HepG2 (cell line): Measurements from ENCODE around the gene GAS2. TPM values are rescaled to one million over a fixed set of nuclear protein-coding genes. Genes with fewer than 3 reads are reported as not detected.

Source experiments
- ARID2 ChIP-seq: sonication (generic); formaldehyde crosslinking; IDR thresholded peaks from 2 replicates; pipeline ENCODE4 v1.8.1; 2022; ENCODE audit warnings: mild to moderate bottlenecking, missing genetic modification reagents, borderline replicate concordance
- ETV6 ChIP-seq: sonication (generic); formaldehyde crosslinking; conservative IDR thresholded peaks from 2 replicates; pipeline ENCODE4 v1.4.0; 2020; ENCODE audit warnings: missing genetic modification reagents
- HMGA1 ChIP-seq: sonication (generic); formaldehyde crosslinking; conservative IDR thresholded peaks from 2 replicates; pipeline ENCODE4 v1.4.0; 2020; ENCODE audit warnings: missing genetic modification reagents
- HMGXB3 ChIP-seq: sonication (generic); formaldehyde crosslinking; IDR thresholded peaks from 2 replicates; pipeline ENCODE4 v1.4.0; 2020; ENCODE audit warnings: missing genetic modification reagents, borderline replicate concordance
- HOXA3 ChIP-seq: sonication (generic); formaldehyde crosslinking; IDR thresholded peaks from 2 replicates; pipeline ENCODE4 v1.5.0; 2020; ENCODE audit warnings: missing genetic modification reagents
- KMT2B ChIP-seq: IDR thresholded peaks from 2 replicates; pipeline ENCODE4 v1.6.1; 2016; ENCODE audit warnings: missing genetic modification reagents, missing compliant biosample characterization
- MAFK ChIP-seq, 2 experiments: IDR thresholded peaks in 1 of 2; conservative IDR thresholded peaks in 1 of 2; 2 replicates each; pipeline ENCODE4 v1.6.1; 2011; ENCODE audit warnings: improper control_type of control experiment in 2 of 2, low read length in 2 of 2
- NONO ChIP-seq, 2 experiments: fragments of 450-650 bp in 1 of 2; sonication (generic) in 1 of 2; formaldehyde crosslinking in 1 of 2; IDR thresholded peaks in 1 of 2; conservative IDR thresholded peaks in 1 of 2; 2 replicates each; pipeline versions ENCODE4 v1.6.1 to v1.8.0; 2017 to 2022; ENCODE audit warnings: mild to moderate bottlenecking in 1 of 2, missing genetic modification reagents in 1 of 2, moderate library complexity in 1 of 2
- POGZ ChIP-seq: sonication (generic); formaldehyde crosslinking; IDR thresholded peaks from 2 replicates; pipeline ENCODE4 v1.4.0; 2020; ENCODE audit warnings: mild to moderate bottlenecking, missing genetic modification reagents
- RBM39 ChIP-seq: fragments of 200-400 bp; formaldehyde crosslinking; IDR thresholded peaks from one replicate; pipeline ENCODE4 v1.6.1; 2018; ENCODE audit warnings: antibody characterized with exemption, mild to moderate bottlenecking, low read depth, low read length; ENCODE audit not compliant: poor library complexity, severe bottlenecking
- RXRA ChIP-seq: sonication (generic); formaldehyde crosslinking; IDR thresholded peaks from 2 replicates; pipeline ENCODE4 v1.5.1; 2020; ENCODE audit warnings: missing genetic modification reagents
- SALL2 ChIP-seq: sonication (generic); formaldehyde crosslinking; IDR thresholded peaks from 2 replicates; pipeline ENCODE4 v1.8.1; 2023; ENCODE audit warnings: mild to moderate bottlenecking, missing genetic modification reagents, inconsistent platforms
- STAT5B ChIP-seq: sonication (generic); formaldehyde crosslinking; IDR thresholded peaks from 2 replicates; pipeline ENCODE4 v1.4.0; 2020; ENCODE audit warnings: missing genetic modification reagents
- TEF ChIP-seq: sonication (generic); formaldehyde crosslinking; IDR thresholded peaks from 2 replicates; pipeline ENCODE4 v1.5.0; 2020; ENCODE audit warnings: missing genetic modification reagents
- ZNF138 ChIP-seq: sonication (generic); formaldehyde crosslinking; IDR thresholded peaks from 2 replicates; pipeline ENCODE4 v1.5.0; 2020; ENCODE audit warnings: mild to moderate bottlenecking, low read depth, missing genetic modification reagents
- ZNF256 ChIP-seq: sonication (generic); formaldehyde crosslinking; conservative IDR thresholded peaks from 2 replicates; pipeline ENCODE4 v1.4.0; 2020; ENCODE audit warnings: missing genetic modification reagents
- ZNF317 ChIP-seq: sonication (generic); formaldehyde crosslinking; IDR thresholded peaks from 2 replicates; pipeline ENCODE4 v1.5.0; 2020; ENCODE audit warnings: mild to moderate bottlenecking, missing genetic modification reagents
- ZNF343 ChIP-seq: sonication (generic); formaldehyde crosslinking; IDR thresholded peaks from 2 replicates; pipeline ENCODE4 v1.4.0; 2020; ENCODE audit warnings: mild to moderate bottlenecking, missing genetic modification reagents
- ZNF350 ChIP-seq: sonication (generic); formaldehyde crosslinking; IDR thresholded peaks from 2 replicates; pipeline ENCODE4 v1.4.0; 2020; ENCODE audit warnings: mild to moderate bottlenecking, low read depth, missing genetic modification reagents, borderline replicate concordance
- polyA plus RNA-seq, 8 experiments: library from polyadenylated mRNA; depleted of rRNA in 3 of 8; stranded (reverse) in 7 of 8; unstranded in 1 of 8; fragments of >200 nt; fragmentation: Illumina TruSeq in 4 of 8; extraction: Trizol in 4 of 8; gene quantifications; 2 replicates each; pipeline versions ENCODE4 v1.2.1 to v1.2.3, GENCODE V29; 2011 to 2016; ENCODE audit warnings: low read depth in 4 of 8, missing spikeins in 1 of 8, mixed read lengths in 1 of 8; ENCODE audit not compliant: insufficient read depth in 1 of 8
- total RNA-seq, 5 experiments: library from RNA; depleted of rRNA; stranded (reverse); fragments of >200 nt; fragmentation: Illumina TruSeq; extraction: Trizol; gene quantifications; 2 replicates each; pipeline ENCODE4 v1.2.3, GENCODE V29; 2016; ENCODE audit warnings: low read depth in 1 of 5
- TF ChIP-seq, protein P1 (sequence below): sonication (generic); formaldehyde crosslinking; conservative IDR thresholded peaks from 2 replicates; pipeline ENCODE4 v1.8.0; 2022; ENCODE audit warnings: missing genetic modification reagents

The GAS2 gene
- total and polyA plus RNA-seq, 2 of the 13 experiments (the other 11 are each of a cell fraction or from before 2014, with no cell fraction given): 26.0 to 85.1 TPM

GRCh38 chr11:22666688-22667439 is 453 bp downstream of the GAS2 start (continued):
- no peak for TF ChIP-seq ZNF138 (CRISPR knock-in tag)
- no peak for TF ChIP-seq HMGA1 (CRISPR knock-in tag)
- no peak for TF ChIP-seq NONO (IDR thresholded peaks at IDR 0.05)
- 0 out of 2 replicates have a peak, but pooled peaks have one; percentile 36 for TF ChIP-seq NONO (CRISPR knock-in tag; conservative IDR thresholded peaks at IDR 0.05)
- 0 out of 2 replicates have a peak, but pooled peaks have one; percentile 60 for TF ChIP-seq ZNF256
- peak; percentile 50; the same call in 1 of the 2 replicates for TF ChIP-seq ZNF350 (CRISPR knock-in tag)
- no peak; the same call in 1 of the 2 replicates for TF ChIP-seq SALL2 (CRISPR knock-in tag)
- TF ChIP-seq, protein P1, sequence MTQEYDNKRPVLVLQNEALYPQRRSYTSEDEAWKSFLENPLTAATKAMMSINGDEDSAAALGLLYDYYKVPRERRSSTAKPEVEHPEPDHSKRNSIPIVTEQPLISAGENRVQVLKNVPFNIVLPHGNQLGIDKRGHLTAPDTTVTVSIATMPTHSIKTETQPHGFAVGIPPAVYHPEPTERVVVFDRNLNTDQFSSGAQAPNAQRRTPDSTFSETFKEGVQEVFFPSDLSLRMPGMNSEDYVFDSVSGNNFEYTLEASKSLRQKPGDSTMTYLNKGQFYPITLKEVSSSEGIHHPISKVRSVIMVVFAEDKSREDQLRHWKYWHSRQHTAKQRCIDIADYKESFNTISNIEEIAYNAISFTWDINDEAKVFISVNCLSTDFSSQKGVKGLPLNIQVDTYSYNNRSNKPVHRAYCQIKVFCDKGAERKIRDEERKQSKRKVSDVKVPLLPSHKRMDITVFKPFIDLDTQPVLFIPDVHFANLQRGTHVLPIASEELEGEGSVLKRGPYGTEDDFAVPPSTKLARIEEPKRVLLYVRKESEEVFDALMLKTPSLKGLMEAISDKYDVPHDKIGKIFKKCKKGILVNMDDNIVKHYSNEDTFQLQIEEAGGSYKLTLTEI (CRISPR knock-in tag): no peak
- no peak for TF ChIP-seq STAT5B (CRISPR knock-in tag)
- peak; percentile 77 for TF ChIP-seq KMT2B
- TF ChIP-seq ETV6 (CRISPR knock-in tag): 0 out of 2 replicates have a peak, but pooled peaks have one; percentile 22
- TF ChIP-seq HOXA3 (CRISPR knock-in tag): peak; percentile 64; the same call in 1 of the 2 replicates
- TF ChIP-seq POGZ: peak; percentile 49; the same call in 1 of the 2 replicates
- peak; percentile 79 for TF ChIP-seq RBM39
- TF ChIP-seq MAFK (conservative IDR thresholded peaks at IDR 0.05 in 1 of 2, IDR thresholded peaks at IDR 0.05 in 1 of 2; ENCODE audit: low read length in 2 of 2): peak; percentile 58 to 62
- TF ChIP-seq ZNF343 (CRISPR knock-in tag): no peak
- TF ChIP-seq HMGXB3 (CRISPR knock-in tag): no peak
- no peak; the same call in 1 of the 2 replicates for TF ChIP-seq RXRA (CRISPR knock-in tag)
- peak; percentile 63; the same call in 1 of the 2 replicates for TF ChIP-seq ARID2 (CRISPR knock-in tag)
- TF ChIP-seq TEF: 0 out of 2 replicates have a peak, but pooled peaks have one; percentile 43
- no peak for TF ChIP-seq ZNF317 (CRISPR knock-in tag)
